Left cardiac atrium (tissue), 4 donors: Measurements from ENCODE around the gene EPHA3. TPM values are rescaled to one million over a fixed set of nuclear protein-coding genes. Genes with fewer than 3 reads are reported as not detected.

Experiments
- ATAC-seq, 2 donors: fragments of 200-7000 bp; cut with Tn5 transposase; one replicate each; pipeline ENCODE4 v1.9.1; 2020; ENCODE audit warnings: mild to moderate bottlenecking in 2 of 2, moderate library complexity in 2 of 2
- DNase-seq: peaks from one replicate; pipeline ENCODE4 v3.0.0-alpha.2; 2020
- intact Hi-C, 2 donors: fragments of 100-400 bp; cut with DNase I; formaldehyde crosslinking; loops; one replicate each; pipeline versions ENCODE4 v1.14.1 to v1.15.1; 2022 to 2023
- total RNA-seq, 2 donors: library from RNA; stranded (reverse); fragmentation: NEBNext Ultra II Directional; extraction: Animal tissue kit (Norgen Biotek cat#: 25700); gene quantifications; one replicate each; pipeline ENCODE4 v1.2.1, GENCODE V29; 2021
- donor health status: DM: no; HTN: yes; CAD: no.
- donor health status: DM: no; HTN: yes; CAD: no; lungs with severe emphysema.
- donor health status: DM: yes; HTN: yes; CAD: no.
- donor health status: Dilated cardiomyopathy.

EPHA3 gene
- total RNA-seq, 2 donors from 2014 or later: 5.6 to 8.1 TPM

DNA sequence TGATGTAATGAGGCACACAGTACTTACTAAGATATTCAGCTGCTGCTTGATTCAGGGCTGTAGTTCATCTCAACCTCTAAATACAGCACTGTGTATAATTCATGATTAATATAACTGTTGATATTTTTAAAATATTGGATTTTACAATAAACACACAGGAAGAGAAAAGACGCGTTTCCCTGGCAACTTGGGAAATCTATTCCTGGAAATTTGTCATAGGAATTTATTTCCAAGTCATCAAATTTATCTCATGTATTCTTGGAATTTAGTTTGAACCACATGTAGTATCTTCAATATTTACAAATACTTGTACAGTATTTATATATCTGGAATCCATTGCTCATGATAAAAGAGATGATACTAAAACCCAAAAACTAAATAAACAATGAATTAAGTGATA lies 30.6 kb downstream of the EPHA3 start:
- ATAC-seq (no peak), DNase-seq (no peak)
- intact Hi-C loops: no loop called here

DNA sequence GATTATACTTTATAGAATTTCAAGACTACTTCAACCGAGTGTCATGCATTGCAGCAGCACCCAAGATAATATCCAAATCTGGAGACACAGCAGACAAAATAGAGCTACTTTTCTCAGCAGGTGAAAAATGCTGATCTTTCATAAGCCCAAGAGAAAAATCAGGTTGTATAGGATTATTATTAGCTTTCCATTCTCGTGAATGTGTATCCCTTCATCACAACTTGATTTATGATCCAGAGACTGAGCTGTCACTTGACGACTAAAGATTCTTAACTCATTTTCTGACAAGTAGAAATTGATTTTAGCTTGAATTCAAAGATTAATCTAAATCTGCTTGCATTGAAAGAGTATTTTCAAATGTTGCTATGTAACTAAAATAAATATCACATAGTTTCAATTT lies 32.4 kb downstream of the EPHA3 start:
- intact Hi-C loops: no loop called here
- ATAC-seq (no peak), DNase-seq (no peak)

DNA sequence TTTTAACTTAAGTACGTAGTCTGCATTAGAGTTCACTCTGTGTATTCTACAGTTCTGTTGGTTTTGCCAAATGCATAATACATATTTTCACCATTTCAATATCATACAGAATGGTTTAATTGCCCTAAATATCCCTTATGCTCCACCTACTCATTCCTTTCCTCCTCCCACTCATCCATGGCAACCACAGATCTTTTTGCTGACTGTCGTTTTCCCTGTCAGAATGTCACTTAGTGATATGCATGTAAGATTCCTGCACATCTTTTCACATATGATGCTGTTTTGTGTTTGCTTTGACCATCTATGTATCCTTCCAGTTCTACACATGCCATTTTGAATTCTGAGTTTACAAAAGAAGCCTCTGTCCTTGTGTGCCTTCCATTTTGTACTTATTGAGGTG lies 36.7 kb downstream of the EPHA3 start:
- intact Hi-C loops: no loop called here
- no peak for ATAC-seq
- no peak for DNase-seq

DNA sequence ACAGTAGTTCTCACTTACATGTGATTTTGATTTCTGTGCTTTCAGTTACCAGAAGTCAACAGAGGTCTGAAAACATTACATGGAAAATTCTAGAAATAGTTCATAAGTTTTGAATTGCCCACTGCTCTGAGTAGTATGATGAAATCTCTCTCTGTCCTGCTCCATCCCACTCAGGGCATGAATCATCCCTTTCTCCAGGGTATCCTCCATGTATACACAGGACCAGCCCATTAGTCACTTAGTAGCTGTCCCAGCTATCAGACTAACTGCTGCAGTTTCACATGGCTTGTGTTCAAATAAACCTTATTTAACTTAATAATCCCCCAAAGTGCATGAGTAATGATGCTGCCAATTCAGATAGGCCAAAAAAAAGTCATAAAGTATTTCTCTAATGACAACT lies 38.6 kb downstream of the EPHA3 start:
- ATAC-seq (peak; percentile 61 to 99), DNase-seq (peak; percentile 15)
- intact Hi-C loops: no loop called here

DNA sequence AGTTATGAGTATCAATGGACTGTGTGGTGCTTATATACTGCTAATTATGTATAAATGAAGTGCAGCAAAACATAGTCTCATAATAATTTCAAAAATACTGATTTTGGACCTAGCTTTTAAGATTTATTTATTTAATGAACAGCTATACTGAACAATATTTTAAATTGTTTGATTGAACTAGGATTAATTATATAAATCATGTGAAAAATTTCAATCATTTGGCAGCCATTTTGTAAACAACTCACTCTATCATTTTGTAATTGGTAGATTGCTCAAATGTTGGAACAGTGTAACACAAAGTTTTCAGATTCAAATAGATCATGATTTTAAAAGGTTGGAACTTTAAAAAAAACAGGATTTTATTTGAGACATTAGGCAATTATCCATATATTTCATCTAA lies 47.0 kb downstream of the EPHA3 start:
- no peak for DNase-seq
- ATAC-seq: no peak
- intact Hi-C loops: no loop called here

DNA sequence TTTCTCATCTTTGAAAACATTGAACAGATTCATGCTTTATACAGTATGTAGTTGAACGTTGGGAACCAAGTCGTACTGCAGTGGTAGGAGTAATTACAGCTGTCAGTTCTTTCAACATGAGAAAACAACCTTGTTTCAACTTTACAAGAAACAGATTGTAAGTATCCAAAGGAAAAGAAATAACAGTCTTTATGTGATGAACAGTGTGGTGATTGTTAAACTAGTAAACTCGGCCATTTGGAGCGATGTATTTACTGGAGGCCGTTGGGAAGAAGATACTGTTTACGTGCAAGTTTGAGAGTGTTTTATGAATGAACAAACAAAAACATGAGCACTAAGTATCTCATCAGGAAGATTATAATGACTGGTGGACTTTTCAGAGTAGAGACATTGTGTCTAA lies 48.4 kb downstream of the EPHA3 start:
- DNase-seq (no peak), ATAC-seq (no peak)
- intact Hi-C loops: no loop called here

DNA sequence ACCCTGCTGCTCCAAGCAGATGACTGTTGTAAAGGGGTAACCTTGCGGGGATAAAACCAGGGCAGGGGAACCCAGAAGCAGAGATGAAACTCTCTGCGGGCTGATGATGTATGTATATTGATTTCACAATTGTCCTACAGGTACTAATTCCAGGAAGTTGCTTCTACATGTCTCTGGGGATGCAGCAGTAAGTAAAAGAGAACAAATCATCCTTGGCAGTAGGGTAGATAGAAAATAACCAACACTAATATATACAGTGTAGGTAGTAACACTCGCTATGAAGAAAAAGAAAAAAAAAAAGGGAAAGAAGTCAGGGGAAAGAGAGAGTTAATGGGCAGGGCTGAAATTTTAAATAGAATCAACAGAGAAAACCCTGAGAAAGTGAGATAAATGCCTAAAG lies 50.2 kb downstream of the EPHA3 start:
- intact Hi-C loops: no loop called here
- DNase-seq: no peak

DNA sequence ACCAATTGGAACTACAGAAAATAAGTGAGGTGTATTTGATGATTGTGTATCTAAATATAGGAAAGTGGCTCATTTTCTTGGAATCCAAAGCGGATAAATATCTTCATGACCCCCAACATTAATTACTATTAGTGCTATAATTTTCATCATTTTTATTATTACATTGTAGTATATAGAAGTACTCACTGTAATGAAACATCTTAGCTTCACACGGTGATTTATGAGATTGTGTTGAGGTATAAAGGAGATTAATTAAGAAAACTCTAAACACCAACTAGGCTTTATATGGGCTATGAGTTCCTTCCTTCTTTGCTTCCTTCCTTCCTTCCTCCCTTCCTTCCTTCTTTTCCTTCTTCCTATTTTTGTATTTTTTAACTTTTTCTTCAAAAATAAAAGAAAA lies 52.2 kb downstream of the EPHA3 start:
- DNase-seq (no peak), ATAC-seq (no peak)
- intact Hi-C loops: no loop called here

More for the DNA sequence above, 50.2 kb downstream of the EPHA3 start:
- no peak for ATAC-seq

DNA sequence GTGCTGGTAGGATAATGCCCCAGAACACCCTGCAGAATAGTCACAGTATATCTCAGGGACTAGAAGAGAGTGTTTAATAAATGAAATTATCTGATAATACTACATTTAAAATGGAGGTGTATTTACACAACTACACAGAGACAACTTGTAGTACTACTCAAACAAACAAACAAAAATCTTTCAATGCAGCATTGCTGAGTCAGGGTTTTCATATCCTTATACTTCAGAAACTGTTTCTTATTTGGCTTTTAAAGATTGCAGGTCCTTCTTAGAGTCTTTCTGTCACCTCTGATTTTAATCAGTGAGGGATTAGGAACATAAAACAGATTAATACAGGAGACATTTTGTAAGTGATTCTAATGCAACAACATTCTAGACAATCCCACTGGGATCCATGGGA lies 57.4 kb downstream of the EPHA3 start:
- no peak for ATAC-seq
- no peak for DNase-seq
- intact Hi-C loops: no loop called here

DNA sequence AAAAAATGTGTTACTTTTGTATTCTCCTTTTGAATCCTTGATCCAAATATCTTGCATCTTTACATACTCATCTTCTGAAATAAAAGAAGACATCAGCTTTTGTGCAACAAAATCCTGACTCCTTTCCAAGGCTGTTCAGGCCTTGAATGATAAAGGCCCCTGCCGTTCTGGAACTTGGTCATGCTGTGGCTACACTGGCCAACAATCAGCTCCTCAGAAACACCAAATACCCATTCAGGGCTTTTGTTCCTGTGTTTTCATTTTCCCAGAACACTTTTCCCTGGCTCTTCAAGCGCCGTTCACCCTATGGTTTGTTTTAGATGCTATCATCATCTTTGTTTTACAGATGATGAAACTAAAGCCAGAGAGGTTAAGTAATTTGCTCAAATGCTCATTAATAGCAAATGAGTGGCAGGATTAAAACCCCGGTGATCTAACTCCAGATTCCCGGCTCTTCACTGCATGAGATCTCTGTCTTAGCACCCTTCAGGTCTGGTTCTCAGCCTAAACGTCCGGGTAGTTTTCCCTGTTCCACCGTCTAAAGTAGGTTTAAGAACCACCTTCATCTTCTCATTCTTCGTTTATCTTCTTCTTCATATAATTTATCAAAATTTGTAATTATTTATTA lies 58.3 kb downstream of the EPHA3 start:
- ATAC-seq (no peak), DNase-seq (no peak)
- intact Hi-C loops: no loop called here

DNA sequence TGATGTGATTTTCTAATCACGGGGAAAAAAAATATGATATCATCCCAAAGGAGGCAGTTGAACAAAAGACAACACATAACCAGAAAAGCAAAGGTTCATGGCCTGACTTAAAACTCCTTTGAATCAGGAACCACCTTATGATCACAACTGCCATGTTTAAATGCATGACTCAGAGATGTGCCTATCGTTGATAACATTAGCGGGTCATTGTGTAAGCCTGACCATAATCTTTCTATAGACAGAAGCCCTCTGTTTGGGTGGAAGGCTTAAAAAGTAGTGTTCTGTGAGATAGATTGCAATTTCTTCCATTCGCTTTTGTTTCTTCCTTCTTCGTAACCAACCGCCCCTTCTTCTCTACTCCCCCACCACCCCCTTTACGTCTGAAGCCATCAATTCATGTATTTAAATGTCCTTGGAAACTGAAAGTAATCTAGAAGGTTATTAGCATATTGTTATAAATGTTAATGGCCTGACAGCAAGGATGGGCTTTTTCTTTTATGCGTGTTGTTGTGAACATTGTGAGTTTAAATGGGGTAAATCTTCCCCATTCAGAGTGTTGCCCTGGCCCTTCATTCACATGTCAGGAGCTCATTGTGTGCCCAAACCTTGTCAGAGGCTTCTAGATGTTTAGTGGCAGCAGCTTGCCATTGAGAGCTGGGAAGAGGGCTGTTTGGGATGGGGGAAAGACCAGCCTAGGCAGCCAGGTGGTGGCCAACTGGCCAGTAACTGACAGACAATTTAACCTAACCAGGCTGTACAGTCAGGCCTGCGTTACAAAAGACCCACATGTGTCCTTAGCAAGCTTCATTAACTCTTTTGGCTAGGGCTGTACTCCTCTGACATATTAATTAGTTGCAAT lies 64.5 kb downstream of the EPHA3 start:
- DNase-seq: no peak
- no peak for ATAC-seq
- intact Hi-C loops: no loop called here

DNA sequence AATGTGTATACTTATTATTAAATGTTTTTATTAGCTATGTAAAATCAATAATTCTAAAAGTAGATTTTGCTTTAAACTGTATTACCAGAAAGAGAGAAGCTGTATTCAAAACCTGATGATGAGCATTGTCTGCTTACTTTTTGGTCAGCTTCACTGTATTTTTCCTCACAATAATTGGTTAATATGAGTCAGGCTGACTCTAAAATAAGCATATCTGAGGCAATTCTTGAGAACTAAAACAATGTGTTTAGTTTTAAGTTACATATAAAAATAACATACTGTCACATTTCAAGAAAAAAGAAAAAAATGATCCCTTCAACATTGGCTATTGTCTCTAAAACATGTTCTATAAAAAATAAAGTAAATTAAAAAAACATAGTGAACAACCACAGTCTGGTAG lies 66.1 kb downstream of the EPHA3 start:
- intact Hi-C loops: no loop called here
- ATAC-seq (no peak), DNase-seq (no peak)

DNA sequence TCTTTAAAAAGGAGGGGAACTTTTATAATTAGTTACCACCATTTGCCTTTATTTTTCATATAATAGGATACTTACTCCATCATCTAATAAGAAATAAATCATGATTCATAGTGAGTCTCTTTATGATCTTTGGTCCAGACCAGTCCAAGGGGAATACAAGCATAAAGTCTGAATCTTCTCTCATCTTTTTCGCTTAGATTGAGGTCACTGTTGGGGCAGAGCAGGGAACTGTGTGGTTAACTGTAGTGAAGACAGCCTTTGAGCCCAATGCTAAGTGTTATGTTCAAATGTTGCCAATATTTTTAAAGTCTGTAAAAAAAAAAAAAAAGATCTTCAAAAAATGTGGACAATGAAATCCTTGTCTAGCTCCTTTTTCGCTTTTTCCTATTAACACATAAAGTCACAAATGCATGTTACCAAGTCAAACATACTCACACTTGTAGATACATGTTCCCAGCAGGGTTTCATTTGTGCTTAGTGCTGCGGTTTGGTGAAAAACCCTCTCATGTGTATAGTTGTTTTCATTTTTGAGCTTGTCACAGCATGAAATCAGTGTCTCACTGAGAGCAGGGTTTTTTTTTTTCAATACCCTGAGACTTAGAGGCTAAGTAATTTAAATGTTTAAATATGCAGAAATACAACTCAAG lies 72.1 kb downstream of the EPHA3 start:
- intact Hi-C loops: no loop called here
- ATAC-seq: peak; percentile 47 to 91

DNA sequence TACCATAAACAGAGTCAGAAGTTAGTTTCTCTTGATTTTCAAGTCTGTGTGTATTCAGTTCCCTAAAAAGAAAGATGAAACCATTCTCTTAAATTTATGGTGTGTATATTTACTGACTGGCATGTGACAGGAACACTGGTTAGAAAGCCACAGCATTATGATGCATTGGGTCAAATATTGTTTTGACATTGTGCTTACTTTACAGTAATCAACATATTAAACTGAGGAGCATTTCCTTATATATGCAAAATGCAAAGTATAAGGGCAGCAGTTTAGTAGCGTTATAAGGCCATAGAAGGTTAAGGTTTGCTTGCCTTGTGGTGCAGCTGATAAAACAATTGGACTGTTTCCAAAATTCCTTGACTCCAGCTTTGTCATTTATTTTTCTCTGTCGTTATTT lies 72.9 kb downstream of the EPHA3 start:
- ATAC-seq (no peak), DNase-seq (no peak)

More for the DNA sequence above, 72.1 kb downstream of the EPHA3 start:
- no peak for DNase-seq

DNA sequence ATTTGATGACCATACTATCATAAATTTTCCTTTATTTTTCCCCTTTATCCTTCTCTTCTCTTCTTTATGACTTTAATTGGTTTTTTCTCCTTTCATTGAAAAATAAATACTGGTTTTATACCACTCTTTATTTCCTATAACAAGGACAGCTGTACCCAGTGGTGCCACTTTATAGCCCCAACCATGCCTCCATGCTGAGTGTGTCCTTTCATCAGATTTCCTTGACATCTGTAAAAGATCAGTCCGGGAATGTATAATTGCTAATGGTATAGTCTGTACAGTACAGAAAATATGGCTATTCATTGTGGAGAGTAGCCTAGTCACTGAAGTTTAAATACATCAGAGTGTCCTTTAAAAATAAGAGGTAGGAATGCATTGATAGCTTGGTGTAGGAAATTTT lies 74.6 kb downstream of the EPHA3 start:
- DNase-seq (no peak), ATAC-seq (no peak)
- intact Hi-C loops: no loop called here

More for the DNA sequence above, 72.9 kb downstream of the EPHA3 start:
- intact Hi-C loops: no loop called here

DNA sequence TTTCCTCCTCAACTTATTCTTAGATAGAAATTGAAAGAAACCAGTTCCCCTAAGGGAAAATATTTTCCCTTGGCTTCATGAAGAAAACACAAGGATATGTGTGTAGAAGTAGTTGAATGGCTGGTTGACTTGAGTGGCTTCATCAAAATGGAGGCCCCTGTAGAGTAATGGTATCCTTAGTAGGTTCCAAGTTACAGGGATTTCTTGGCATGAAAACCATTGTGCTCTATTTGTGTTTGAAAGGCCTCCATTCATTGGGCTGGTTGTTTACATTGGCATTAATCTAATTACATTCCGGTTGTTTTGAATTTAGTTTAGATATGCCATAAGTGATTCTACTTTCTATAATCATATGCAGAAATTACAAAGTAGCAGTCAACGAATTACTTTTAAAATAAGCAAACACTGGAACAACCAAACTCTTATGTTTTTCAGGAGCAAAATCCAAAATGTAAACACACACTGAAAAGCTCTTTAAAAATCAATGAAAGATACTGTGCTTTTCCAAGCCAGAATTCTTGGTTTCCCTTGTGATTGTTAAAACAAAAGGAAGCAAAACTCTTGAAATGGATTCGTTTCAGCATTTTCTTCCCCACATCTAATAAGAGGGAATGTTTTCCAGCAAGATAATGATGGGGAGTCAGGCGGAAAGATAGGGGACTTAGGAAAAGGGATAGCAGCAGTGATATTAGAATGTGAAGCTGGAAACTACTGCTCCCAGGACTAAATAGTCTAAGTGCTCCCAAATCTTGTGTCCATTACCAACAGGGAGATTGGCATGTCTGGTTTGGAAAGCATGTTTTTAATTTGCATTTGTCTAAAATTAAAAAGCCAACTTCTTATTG lies 77.0 kb downstream of the EPHA3 start:
- intact Hi-C loops: no loop called here
- DNase-seq (no peak), ATAC-seq (no peak)

DNA sequence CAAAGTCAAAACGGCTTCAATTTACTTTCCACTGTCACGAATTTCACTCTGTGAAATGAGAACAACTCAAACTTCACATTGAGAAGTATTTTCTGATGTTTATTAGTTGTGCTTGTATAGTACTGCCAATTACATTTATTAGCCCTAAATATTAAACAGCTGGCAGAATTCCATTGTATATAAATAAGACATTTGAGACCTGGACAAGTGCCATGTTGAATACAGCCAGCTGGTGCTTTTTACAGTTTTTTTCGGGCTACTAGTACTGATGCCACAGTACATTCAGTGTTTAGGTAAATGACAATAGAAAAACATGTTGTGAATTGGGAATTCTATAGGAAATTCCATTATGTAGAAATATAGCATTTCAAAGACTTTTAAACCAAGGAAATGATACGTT lies 79.0 kb downstream of the EPHA3 start:
- intact Hi-C loops: no loop called here
- DNase-seq: no peak
- no peak for ATAC-seq

DNA sequence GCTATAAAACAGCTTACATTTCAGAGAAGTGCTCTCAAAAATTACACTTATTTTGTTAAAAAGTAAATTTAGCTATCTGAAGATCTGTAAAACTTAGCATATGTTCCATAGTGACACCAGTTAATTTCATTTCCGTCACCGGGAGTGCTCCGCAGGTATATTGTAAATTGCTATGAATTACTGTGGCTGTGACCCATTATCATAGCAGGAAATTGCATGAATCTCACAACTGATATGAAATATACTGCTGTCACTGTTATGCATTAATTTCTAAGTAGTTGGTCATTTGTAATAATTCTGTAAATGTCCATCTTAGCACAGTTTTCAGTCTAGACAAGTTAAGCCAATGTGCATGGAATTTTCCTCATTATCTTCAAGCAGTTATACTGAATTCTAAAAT lies 91.2 kb downstream of the EPHA3 start:
- ATAC-seq (no peak), DNase-seq (no peak)
- intact Hi-C loops: no loop called here

DNA sequence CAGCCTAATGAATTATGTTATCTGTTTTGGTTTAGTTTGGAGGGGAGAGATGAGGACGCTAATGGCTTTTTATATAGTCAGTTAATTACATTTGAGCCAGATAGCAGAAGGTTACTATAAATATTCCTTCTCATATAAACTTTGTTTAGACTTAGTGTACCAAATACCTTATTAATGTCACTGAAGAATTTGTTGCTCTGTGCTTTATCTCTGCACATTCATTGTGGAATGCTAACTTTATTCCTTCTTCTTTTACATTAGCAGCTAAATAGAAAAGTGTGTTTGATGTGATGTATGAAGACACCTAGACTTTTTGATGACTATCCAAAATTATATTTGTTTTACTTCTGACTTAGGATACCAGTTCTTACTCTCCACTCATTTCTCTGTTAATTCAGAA lies 105.2 kb downstream of the EPHA3 start:
- DNase-seq: no peak
- no peak for ATAC-seq
- intact Hi-C loops: no loop called here
